ENCODE measurements around the gene PHF20. TPM values are rescaled to one million over a fixed set of nuclear protein-coding genes. Genes with fewer than 3 reads are reported as not detected.
"Not testable (repeated sequence)": the region's sequence is repeated elsewhere in the genome, so short reads cannot be mapped to it uniquely, and the experiment has no call there.

The PHF20 gene
- total and polyA plus RNA-seq, 12 donors = 23.4 to 44.7 (median 36.0) TPM

DNA sequence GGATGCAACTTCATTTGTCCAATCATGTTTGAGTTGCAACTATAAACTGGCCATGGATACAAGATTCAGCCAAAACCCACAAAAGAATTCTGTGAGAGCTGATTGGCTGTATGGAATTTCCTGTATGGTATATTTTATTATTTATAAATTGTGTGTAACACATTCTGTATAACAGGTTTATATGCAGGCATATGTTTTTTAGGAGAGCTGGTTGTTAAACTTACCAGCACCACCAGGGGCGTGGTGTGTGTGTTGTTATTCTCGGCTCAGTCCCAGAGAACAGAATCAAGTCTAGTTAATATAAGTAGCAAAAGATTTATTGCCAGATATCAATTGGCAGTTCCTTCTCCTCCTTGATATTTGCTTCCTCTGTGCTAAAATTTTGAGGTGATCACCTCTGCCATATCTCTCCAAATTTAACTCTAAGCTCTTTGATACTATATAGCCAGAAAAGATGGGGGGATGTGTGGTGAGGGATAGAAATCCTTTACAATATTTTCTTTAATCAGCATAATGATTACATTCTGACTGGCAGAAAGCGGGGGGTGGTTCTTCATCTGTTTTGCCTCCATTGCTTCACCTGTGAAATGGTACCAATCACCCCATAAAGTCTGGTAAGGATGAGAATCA lies 219.4 kb downstream of the PHF20 start:
- no peak for ATAC-seq
- intact Hi-C loops (cut with DNase I) = loop anchor here in 4 of 10 donors (5.0 to 10.0 kb wide), 5 partner anchors 74 to 454 kb away; no protein-coding TSS in a partner anchor
- no peak overlapping the region for H3K27ac ChIP-seq
- peaks cover 0 to 8% (median 0%) of the 10 kb centered on the region in 9 donors for H3K4me1 ChIP-seq
- TF ChIP-seq, protein P1, sequence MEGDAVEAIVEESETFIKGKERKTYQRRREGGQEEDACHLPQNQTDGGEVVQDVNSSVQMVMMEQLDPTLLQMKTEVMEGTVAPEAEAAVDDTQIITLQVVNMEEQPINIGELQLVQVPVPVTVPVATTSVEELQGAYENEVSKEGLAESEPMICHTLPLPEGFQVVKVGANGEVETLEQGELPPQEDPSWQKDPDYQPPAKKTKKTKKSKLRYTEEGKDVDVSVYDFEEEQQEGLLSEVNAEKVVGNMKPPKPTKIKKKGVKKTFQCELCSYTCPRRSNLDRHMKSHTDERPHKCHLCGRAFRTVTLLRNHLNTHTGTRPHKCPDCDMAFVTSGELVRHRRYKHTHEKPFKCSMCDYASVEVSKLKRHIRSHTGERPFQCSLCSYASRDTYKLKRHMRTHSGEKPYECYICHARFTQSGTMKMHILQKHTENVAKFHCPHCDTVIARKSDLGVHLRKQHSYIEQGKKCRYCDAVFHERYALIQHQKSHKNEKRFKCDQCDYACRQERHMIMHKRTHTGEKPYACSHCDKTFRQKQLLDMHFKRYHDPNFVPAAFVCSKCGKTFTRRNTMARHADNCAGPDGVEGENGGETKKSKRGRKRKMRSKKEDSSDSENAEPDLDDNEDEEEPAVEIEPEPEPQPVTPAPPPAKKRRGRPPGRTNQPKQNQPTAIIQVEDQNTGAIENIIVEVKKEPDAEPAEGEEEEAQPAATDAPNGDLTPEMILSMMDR (IDR thresholded peaks at IDR 0.05) = peak in 7 of 9 donors; percentile 27 to 48 (median 40)
- H3K36me3 ChIP-seq = no peaks in the 10 kb centered on the region
- H3K4me3 ChIP-seq = no peak overlapping the region
- 33 to 35% methylated on average over 3 of the region's 3 CpGs for WGBS, 2 donors
- DNase-seq = no peak
- H3K27me3 ChIP-seq = no peaks in the 10 kb centered on the region
- no peaks in the 10 kb centered on the region for H3K9me3 ChIP-seq

DNA sequence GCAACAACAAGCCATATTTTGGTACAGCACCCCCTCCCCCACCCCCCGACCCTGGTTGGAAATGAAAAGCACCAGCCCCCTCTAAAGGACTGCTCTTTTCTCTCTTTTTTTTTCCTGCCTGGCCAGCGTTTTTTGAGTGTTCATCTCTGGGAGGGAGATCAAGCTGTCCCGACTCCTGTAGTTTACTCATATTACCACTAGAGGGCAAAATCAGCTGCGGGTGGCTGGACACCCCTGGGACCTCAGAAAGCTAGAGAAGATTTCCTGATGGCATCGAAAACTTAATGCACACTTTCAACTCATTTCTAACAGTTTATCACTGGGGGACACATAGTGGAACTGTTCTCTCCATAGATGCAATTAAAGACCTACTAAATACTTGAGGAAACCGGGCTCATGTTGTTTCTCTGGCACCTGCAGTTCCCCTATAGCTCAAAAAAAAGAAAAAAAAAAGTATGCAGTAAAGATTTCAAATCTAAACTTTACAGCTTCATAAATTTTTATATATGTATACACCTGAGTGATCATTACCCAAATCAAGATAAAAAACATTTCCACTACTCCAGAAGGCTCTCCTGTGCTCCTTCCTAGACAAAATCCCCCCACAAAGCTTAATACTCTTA lies 221.0 kb downstream of the PHF20 start:
- Histone ChIP-seq H3K36me3 (no peaks in the 10 kb centered on the region), H3K27me3 (no peaks in the 10 kb centered on the region), H3K9me3 (no peaks in the 10 kb centered on the region), H3K4me1 (peaks cover 0 to 8% (median 0%) of the 10 kb centered on the region in 9 donors), H3K27ac (no peak overlapping the region), H3K4me3 (peak overlapping the region in 1 of 10 donors; percentile 23)
- TF ChIP-seq, protein P1 (IDR thresholded peaks at IDR 0.05) = peak; percentile 63 to 84 (median 81)
- 2% methylated on average over 6 of the region's 6 CpGs for WGBS, 2 donors
- intact Hi-C loops (cut with DNase I) = loop anchor here in 7 of 10 donors (2.0 to 10.0 kb wide), 8 partner anchors 72 to 452 kb away; no protein-coding TSS in a partner anchor
- DNase-seq (peak in 1 of 2 donors; percentile 35), ATAC-seq (peak; percentile 69 to 83 (median 78))

DNA sequence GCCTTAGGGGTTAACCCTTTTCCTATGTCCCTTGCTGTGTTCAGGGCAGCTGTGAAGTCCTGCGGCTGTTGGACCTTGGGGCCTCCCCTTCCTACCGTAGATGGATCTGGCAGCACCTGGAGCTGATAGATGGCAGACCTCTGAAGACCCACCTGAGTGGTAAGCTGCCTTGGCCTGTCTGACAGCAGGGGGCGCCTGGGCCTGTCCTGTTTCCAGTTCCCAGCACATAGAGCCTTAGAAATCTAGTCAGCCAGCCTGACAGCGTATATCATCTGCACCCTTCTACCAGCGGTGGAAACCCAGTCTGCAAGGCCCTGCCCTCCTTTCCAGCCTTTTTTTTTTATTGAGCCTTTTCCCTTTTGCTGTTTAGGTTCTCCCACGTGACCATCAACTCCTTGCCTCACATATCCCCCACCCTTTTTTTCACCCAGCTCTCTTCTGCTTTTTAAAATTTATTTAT lies 223.2 kb downstream of the PHF20 start:
- 5 to 6% methylated on average over 6 of the region's 6 CpGs for WGBS, 2 donors

DNA sequence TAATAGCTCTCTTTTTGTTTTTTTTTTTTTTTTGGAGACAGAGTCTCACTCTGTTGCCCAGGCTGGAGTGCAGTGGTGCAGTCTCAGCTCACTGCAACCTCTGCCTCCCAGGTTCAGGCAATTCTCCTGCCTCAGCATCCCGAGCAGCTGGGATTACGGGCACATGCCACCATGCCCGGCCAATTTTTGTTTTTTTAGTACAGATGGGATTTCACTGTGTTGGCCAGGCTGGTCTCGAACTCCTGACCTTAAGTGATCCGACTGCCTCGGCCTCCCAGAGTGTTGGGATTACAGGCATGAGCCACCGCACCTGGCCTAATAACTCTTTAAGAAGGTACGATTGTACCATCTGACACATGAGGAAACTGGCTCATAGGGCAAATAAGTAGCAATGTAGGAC lies 224.7 kb downstream of the PHF20 start:
- WGBS, 2 donors = 94 to 99% methylated on average over 8 of the region's 8 CpGs
- H3K27me3 ChIP-seq, H3K27ac ChIP-seq, DNase-seq, H3K36me3 ChIP-seq, ATAC-seq, H3K4me1 ChIP-seq, H3K4me3 ChIP-seq: not testable (repeated sequence)
- H3K9me3 ChIP-seq = peaks cover 0 to 12% (median 0%) of the 10 kb centered on the region in 11 donors
- intact Hi-C loops (cut with DNase I) = loop anchor here in 6 of 10 donors (5.0 to 10.0 kb wide), 6 partner anchors 68 to 448 kb away; no protein-coding TSS in a partner anchor

More for the DNA sequence above, 223.2 kb downstream of the PHF20 start:
- intact Hi-C loops (cut with DNase I) = loop anchor here in 9 of 10 donors (1.0 to 10.0 kb wide), 11 partner anchors 70 to 450 kb away; no protein-coding TSS in a partner anchor
- DNase-seq (peak; percentile 85 to 86), ATAC-seq (peak; percentile 91 to 96 (median 96))
- peaks cover 0 to 8% (median 0%) of the 10 kb centered on the region in 9 donors for H3K4me1 ChIP-seq
- H3K9me3 ChIP-seq = peaks cover 0 to 7% (median 0%) of the 10 kb centered on the region in 11 donors
- no peaks in the 10 kb centered on the region for H3K27me3 ChIP-seq
- H3K36me3 ChIP-seq = no peaks in the 10 kb centered on the region
- TF ChIP-seq, protein P1 (IDR thresholded peaks at IDR 0.05) = peak; percentile 67 to 95 (median 93)
- H3K27ac ChIP-seq = peak overlapping the region in 1 of 10 donors; percentile 12
- no peak overlapping the region for H3K4me3 ChIP-seq

Other genes starting within 250 kb of the PHF20 start
- not detected for gene C20orf173, start 242.4 kb upstream of the PHF20 start, total RNA-seq
- not detected for gene C20orf173, start 242.4 kb upstream of the PHF20 start, polyA plus RNA-seq
- 100 to 1,000 TPM in 6 of 10 donors, 10 to 100 TPM in 4; 40.9 to 143 (median 102) TPM for gene ERGIC3, start 229.9 kb upstream of the PHF20 start, total RNA-seq
- gene ERGIC3, start 229.9 kb upstream of the PHF20 start, polyA plus RNA-seq = 100 to 1,000 TPM; 101 to 129 TPM
- gene SPAG4, start 156.2 kb upstream of the PHF20 start, total RNA-seq = 10 to 100 TPM in 1 of 10 donors, 1 to 10 TPM in 9; 2.7 to 11.7 (median 4.1) TPM
- gene SPAG4, start 156.2 kb upstream of the PHF20 start, polyA plus RNA-seq = 1 to 10 TPM; 4.4 to 8.7 TPM
- 10 to 100 TPM; 25.8 to 83.2 (median 53.7) TPM for gene CPNE1, start 107.1 kb upstream of the PHF20 start, total RNA-seq
- 100 to 1,000 TPM in 1 of 2 donors, 10 to 100 TPM in 1; 49.5 to 114 TPM for gene CPNE1, start 107.1 kb upstream of the PHF20 start, polyA plus RNA-seq
- 10 to 100 TPM; 44.6 to 63.0 (median 52.2) TPM for gene RBM12, start 107.1 kb upstream of the PHF20 start, total RNA-seq
- gene RBM12, start 107.1 kb upstream of the PHF20 start, polyA plus RNA-seq = 1 to 10 TPM; 6.0 to 10.0 TPM
- 10 to 100 TPM; 41.8 to 69.0 (median 59.3) TPM for gene NFS1, start 72.7 kb upstream of the PHF20 start, total RNA-seq
- 10 to 100 TPM; 29.5 to 49.7 TPM for gene NFS1, start 72.7 kb upstream of the PHF20 start, polyA plus RNA-seq
- 100 to 1,000 TPM; 128 to 193 (median 156) TPM for gene ROMO1, start 72.6 kb upstream of the PHF20 start, total RNA-seq
- gene ROMO1, start 72.6 kb upstream of the PHF20 start, polyA plus RNA-seq = 100 to 1,000 TPM; 595 to 734 TPM
- gene RBM39, start 29.8 kb upstream of the PHF20 start, total RNA-seq = 100 to 1,000 TPM; 110 to 170 (median 124) TPM
- 100 to 1,000 TPM in 1 of 2 donors, 10 to 100 TPM in 1; 98.8 to 412 TPM for gene RBM39, start 29.8 kb upstream of the PHF20 start, polyA plus RNA-seq
- gene SCAND1, start 182.5 kb downstream of the PHF20 start, total RNA-seq = 10 to 100 TPM; 29.9 to 55.8 (median 39.9) TPM
- 100 to 1,000 TPM; 115 to 217 TPM for gene SCAND1, start 182.5 kb downstream of the PHF20 start, polyA plus RNA-seq
- 1 to 10 TPM; 2.1 to 6.0 (median 3.0) TPM for gene CNBD2, start 196.6 kb downstream of the PHF20 start, total RNA-seq
- gene CNBD2, start 196.6 kb downstream of the PHF20 start, polyA plus RNA-seq = 10 to 100 TPM in 1 of 2 donors, 1 to 10 TPM in 1; 6.8 to 18.0 TPM